ENCODE results near the gene CTCFL. TPM values are rescaled to one million over a fixed set of nuclear protein-coding genes. Genes with fewer than 3 reads are reported as not detected.

Gene CTCFL
- 10 to 100 TPM in 1 of 2 donors, not detected in 1; 10.8 TPM for total RNA-seq

GRCh38 chr20:57524511-57525176, at the start of gene CTCFL:
Gene CTCFL (minus strand): TSS chr20:57525140. CDS start chr20:57524205, 935 bp downstream.
- Histone ChIP-seq H3K9me3 (no peaks in the 10 kb centered on the region), H3K4me3 (no peak within 1 kb of the TSS), H3K4me1 (replicated peaks) (no peaks in the 10 kb centered on the region), H3K27me3 (replicated peaks; ENCODE audit: insufficient read depth) (no peaks in the 10 kb centered on the region), H3K27ac (no peak within 1 kb of the TSS), H3K36me3 (no peaks in the 10 kb centered on the region)
- 92% methylated on average over 34 of the region's 43 CpGs for WGBS
- TF ChIP-seq POLR2A (IDR thresholded peaks at IDR 0.05) (no peak), POLR2AphosphoS5 (IDR thresholded peaks at IDR 0.05) (no peak)
- TF ChIP-seq, protein P1, sequence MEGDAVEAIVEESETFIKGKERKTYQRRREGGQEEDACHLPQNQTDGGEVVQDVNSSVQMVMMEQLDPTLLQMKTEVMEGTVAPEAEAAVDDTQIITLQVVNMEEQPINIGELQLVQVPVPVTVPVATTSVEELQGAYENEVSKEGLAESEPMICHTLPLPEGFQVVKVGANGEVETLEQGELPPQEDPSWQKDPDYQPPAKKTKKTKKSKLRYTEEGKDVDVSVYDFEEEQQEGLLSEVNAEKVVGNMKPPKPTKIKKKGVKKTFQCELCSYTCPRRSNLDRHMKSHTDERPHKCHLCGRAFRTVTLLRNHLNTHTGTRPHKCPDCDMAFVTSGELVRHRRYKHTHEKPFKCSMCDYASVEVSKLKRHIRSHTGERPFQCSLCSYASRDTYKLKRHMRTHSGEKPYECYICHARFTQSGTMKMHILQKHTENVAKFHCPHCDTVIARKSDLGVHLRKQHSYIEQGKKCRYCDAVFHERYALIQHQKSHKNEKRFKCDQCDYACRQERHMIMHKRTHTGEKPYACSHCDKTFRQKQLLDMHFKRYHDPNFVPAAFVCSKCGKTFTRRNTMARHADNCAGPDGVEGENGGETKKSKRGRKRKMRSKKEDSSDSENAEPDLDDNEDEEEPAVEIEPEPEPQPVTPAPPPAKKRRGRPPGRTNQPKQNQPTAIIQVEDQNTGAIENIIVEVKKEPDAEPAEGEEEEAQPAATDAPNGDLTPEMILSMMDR (IDR thresholded peaks at IDR 0.05), result no peak
- DNase-seq (ENCODE audit: low spot score), result no peak
- intact Hi-C loops (cut with DNase I), result no loop called here

DNA sequence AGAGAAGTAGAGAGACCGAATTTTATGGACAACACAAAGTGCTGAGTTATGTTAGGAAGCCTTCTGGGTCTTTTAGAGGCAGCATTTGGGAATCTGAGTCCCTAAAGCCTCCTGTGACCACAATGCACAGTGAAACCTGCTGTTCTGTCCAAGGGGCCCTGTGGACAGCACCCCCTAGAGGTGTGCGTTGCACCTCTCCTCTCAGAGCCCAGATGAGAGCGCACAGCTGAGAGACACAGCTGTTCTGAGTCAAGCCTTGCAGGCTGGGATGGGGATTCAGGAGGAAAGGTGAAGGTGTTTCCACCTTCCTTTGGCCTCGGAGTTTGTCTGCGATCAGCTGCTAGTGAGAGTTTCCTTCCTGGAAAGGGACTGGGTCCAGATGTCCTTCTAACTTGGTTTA, 49.0 kb upstream of the CTCFL start:
- intact Hi-C loops (cut with DNase I), result no loop called here
- no peaks in the 10 kb centered on the region for H3K4me1 ChIP-seq (replicated peaks)
- H3K27me3 ChIP-seq (replicated peaks; ENCODE audit: insufficient read depth), result peaks cover 8% of the 10 kb centered on the region
- H3K36me3 ChIP-seq, result no peaks in the 10 kb centered on the region
- no peak overlapping the region for H3K4me3 ChIP-seq
- WGBS, result 72% methylated on average over 5 of the region's 5 CpGs
- DNase-seq (ENCODE audit: low spot score), result no peak
- TF ChIP-seq POLR2AphosphoS5 (IDR thresholded peaks at IDR 0.05) (no peak), POLR2A (IDR thresholded peaks at IDR 0.05) (no peak)
- TF ChIP-seq, protein P1 (IDR thresholded peaks at IDR 0.05), result no peak
- H3K27ac ChIP-seq, result no peak overlapping the region
- H3K9me3 ChIP-seq, result no peaks in the 10 kb centered on the region

DNA sequence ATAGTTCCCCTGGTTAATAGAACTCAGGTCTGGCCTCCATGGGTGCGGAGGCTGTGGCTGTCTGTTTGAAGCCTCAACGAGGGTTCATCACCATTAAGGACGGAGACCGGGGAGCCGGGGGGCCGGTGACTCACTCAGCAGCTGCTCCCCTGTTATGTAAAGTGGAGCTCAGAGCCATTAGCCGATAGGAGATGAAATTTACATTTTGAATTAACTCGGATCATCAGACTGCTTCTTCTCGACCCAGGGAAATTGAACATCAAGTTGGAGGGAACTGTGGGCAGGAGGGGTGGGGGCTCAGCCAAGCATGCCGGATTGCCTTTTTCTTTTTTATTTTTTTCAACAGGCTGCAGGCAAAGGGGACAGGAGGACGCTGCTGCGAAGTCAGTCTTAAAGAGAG, 48.3 kb upstream of the CTCFL start:
- no peak overlapping the region for H3K4me3 ChIP-seq
- 55% methylated on average over 12 of the region's 12 CpGs for WGBS
- TF ChIP-seq POLR2A (IDR thresholded peaks at IDR 0.05), result no peak
- TF ChIP-seq POLR2AphosphoS5 (IDR thresholded peaks at IDR 0.05), result no peak
- TF ChIP-seq, protein P1 (IDR thresholded peaks at IDR 0.05), result no peak

GRCh38 chr20:57571782-57572416, 47.0 kb upstream of the CTCFL start:
- Histone ChIP-seq H3K4me1 (replicated peaks) (no peaks in the 10 kb centered on the region), H3K36me3 (no peaks in the 10 kb centered on the region), H3K4me3 (no peak overlapping the region), H3K27me3 (replicated peaks; ENCODE audit: insufficient read depth) (peaks cover 4% of the 10 kb centered on the region), H3K27ac (no peak overlapping the region), H3K9me3 (no peaks in the 10 kb centered on the region)
- TF ChIP-seq POLR2A (IDR thresholded peaks at IDR 0.05), result no peak
- no peak for TF ChIP-seq POLR2AphosphoS5 (IDR thresholded peaks at IDR 0.05)
- TF ChIP-seq, protein P1 (IDR thresholded peaks at IDR 0.05), result no peak
- 94% methylated on average over 3 of the region's 3 CpGs for WGBS
- intact Hi-C loops (cut with DNase I), result no loop called here
- no peak for DNase-seq (ENCODE audit: low spot score)

More for the DNA sequence above, 48.3 kb upstream of the CTCFL start:
- no peak for DNase-seq (ENCODE audit: low spot score)
- no peaks in the 10 kb centered on the region for H3K4me1 ChIP-seq (replicated peaks)
- no peaks in the 10 kb centered on the region for H3K9me3 ChIP-seq
- peaks cover 4% of the 10 kb centered on the region for H3K27me3 ChIP-seq (replicated peaks; ENCODE audit: insufficient read depth)
- intact Hi-C loops (cut with DNase I), result no loop called here
- H3K36me3 ChIP-seq, result no peaks in the 10 kb centered on the region
- H3K27ac ChIP-seq, result no peak overlapping the region

DNA sequence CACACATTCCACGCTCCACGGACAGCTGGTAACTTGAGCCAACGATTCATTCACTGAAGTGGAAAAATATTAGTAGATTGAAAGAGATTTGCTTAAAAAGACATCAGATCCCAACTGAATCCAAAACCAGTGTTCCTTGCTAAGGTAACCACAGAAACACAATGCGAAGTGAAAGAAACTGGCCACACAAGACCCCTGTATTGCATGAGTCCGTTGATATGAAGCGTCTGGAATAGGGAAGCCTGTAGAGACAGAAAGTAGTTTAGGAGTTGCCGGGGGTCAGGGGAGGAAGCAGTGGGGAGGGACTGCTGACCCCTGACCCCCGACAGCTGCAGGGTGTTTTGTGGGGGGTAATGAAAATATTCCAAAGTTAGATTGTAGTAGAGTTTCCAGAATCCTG, 46.0 kb upstream of the CTCFL start:
- no peak for TF ChIP-seq POLR2A (IDR thresholded peaks at IDR 0.05)
- TF ChIP-seq POLR2AphosphoS5 (IDR thresholded peaks at IDR 0.05), result no peak
- TF ChIP-seq, protein P1 (IDR thresholded peaks at IDR 0.05), result no peak
- Histone ChIP-seq H3K27ac (no peak overlapping the region), H3K4me3 (no peak overlapping the region), H3K9me3 (no peaks in the 10 kb centered on the region), H3K4me1 (replicated peaks) (no peaks in the 10 kb centered on the region), H3K36me3 (no peaks in the 10 kb centered on the region), H3K27me3 (replicated peaks; ENCODE audit: insufficient read depth) (peaks cover 4% of the 10 kb centered on the region)
- no peak for DNase-seq (ENCODE audit: low spot score)
- intact Hi-C loops (cut with DNase I), result no loop called here
- 61% methylated on average over 8 of the region's 8 CpGs for WGBS
